ENCODE results near the gene PACS2. TPM values are rescaled to one million over a fixed set of nuclear protein-coding genes. Genes with fewer than 3 reads are reported as not detected.
A peak's percentile ranks its signal among the peaks of the same experiment; 100 is the strongest.

The PACS2 gene
- total and polyA plus RNA-seq, 2 donors (not counting 1 experiment from before 2014, with no cell fraction given): 65.6 to 70.7 TPM

GRCh38 chr14:105313381-105314286 is 914 bp upstream of the PACS2 start:
- peaks cover 11% of the 10 kb centered on the region for H3K4me1 Mint-ChIP-seq
- Histone ChIP-seq H3K79me2 (ENCODE audit: control insufficient read depth, insufficient read depth, low read length) (peaks cover 8% of the 10 kb centered on the region), H3K27me3 (replicated peaks in 1 of 4; ENCODE audit: control extremely low read depth in 1 of 4, control insufficient read depth in 3 of 4, insufficient read depth in 4 of 4, low read length in 3 of 4) (no peaks in the 10 kb centered on the region), H4K20me1 (ENCODE audit: control insufficient read depth, insufficient read depth, low read length, poor library complexity, severe bottlenecking) (peaks cover 19% of the 10 kb centered on the region), H3K4me3 (ENCODE audit: control extremely low read depth in 1 of 5, extremely low read depth in 1 of 5, insufficient read depth in 1 of 5, low read depth in 2 of 5, low read length in 4 of 5) (peak overlapping the region in 4 of 5 experiments; percentile 34 to 66 (median 62)), H3K4me2 (replicated peaks; ENCODE audit: low read depth, low read length, poor library complexity, severe bottlenecking) (peak overlapping the region; percentile 90), H3K4me1 (ENCODE audit: control insufficient read depth in 2 of 2, insufficient read depth in 2 of 2, low read length in 2 of 2) (peaks cover 13 to 22% of the 10 kb centered on the region in 2 donors), H2AFZ (ENCODE audit: insufficient read depth, low read depth, low read length, poor library complexity, severe bottlenecking) (peak overlapping the region; percentile 93), H3K9ac (ENCODE audit: low read length) (peak overlapping the region; percentile 67), H3K36me3 (replicated peaks in 1 of 2; ENCODE audit: control extremely low read depth in 1 of 2, control insufficient read depth in 1 of 2, extremely low read depth in 1 of 2, insufficient read depth in 2 of 2, low read length in 1 of 2) (no peaks in the 10 kb centered on the region), H3K9me3 (ENCODE audit: control extremely low read depth in 1 of 3, control insufficient read depth in 2 of 3, insufficient read depth in 1 of 3, low read length in 2 of 3) (no peaks in the 10 kb centered on the region), H3K27ac (ENCODE audit: low read length in 2 of 2) (peak overlapping the region in 1 of 2 donors; percentile 64)
- no peaks in the 10 kb centered on the region for H3K27me3 Mint-ChIP-seq
- H3K9me3 Mint-ChIP-seq (ENCODE audit: insufficient read depth): no peaks in the 10 kb centered on the region
- TF ChIP-seq CTCF (IDR thresholded peaks at IDR 0.05) (no peak), EZH2 (IDR thresholded peaks at IDR 0.05; ENCODE audit: borderline replicate concordance, insufficient read depth, low read depth, low read length, poor library complexity, severe bottlenecking) (no peak)
- 11% methylated on average over 48 of the region's 48 CpGs for WGBS (ENCODE audit: insufficient coverage)
- POLR2A ChIA-PET: interaction anchor here (0.6 to 2.3 kb wide), 4 partner anchors 12 to 301 kb away, joined by 3 to 25 read pairs (median 4); partner anchors contain the start of genes BRF1 and BTBD6
- H3K4me3 Mint-ChIP-seq: peak overlapping the region; percentile 90
- ATAC-seq (ENCODE audit: low read depth): peak; percentile 31
- peak; percentile 73 for DNase-seq
- H3K27ac Mint-ChIP-seq: peak overlapping the region; percentile 91
- CTCF ChIA-PET: interaction anchor here (0.8 to 2.1 kb wide), 5 partner anchors 13 to 223 kb away, joined by 3 to 12 read pairs (median 4); partner anchors contain the start of gene BRF1
- intact Hi-C loops (cut with micrococcal nuclease): loop anchor here (1.0 kb wide), 2 partner anchors 12 to 178 kb away; partner anchors contain the start of genes BRF1 and TEDC1
